Measurements from ENCODE around the gene CDK19.

DNA sequence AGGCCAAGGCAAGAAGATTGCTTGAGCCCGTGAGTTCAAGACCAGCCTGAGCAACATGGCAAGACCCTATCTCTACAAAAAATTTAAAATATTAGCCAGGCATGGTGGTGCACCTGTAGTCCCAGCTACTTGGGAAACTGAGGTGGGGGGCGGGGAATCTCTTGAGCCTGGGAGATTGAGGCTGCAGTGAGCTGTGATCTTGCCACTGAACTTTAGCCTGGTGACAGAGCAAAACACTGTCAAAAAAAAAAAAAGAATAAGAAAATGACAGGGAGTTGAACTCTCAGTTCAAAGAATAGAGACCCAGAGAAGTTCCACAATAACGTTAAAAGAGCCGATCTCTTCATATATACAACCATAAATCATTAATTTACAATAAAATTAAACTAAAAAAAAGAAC lies 34.5 kb upstream of the CDK19 start:
- TF ChIP-seq EZH2 (IDR thresholded peaks at IDR 0.05) (no peak), FOXP2 (optimal IDR thresholded peaks at IDR 0.05; ENCODE audit: control extremely low read depth, extremely low read length, insufficient read depth) (no peak), POLR2AphosphoS5 (IDR thresholded peaks at IDR 0.05; ENCODE audit: borderline replicate concordance, low read depth, low read length) (no peak)

Data from SK-N-MC (cell line).